Loucy (cell line): Measurements from ENCODE around the gene PLIN1.

Experiments
- H2AFZ ChIP-seq: fragments of 200-600 bp; sonication (generic); 2 replicates; pipeline ENCODE4 v1.6.0; 2016; ENCODE audit warnings: antibody characterized with exemption, mild to moderate bottlenecking, low read length, moderate library complexity
- H3F3A ChIP-seq: fragments of 200-600 bp; 2 replicates; pipeline ENCODE4 v1.6.0; 2016; ENCODE audit warnings: antibody characterized with exemption, low read depth, mild to moderate bottlenecking
- H3K27me3 ChIP-seq: fragments of 200-600 bp; sonication (generic); 2 replicates; pipeline ENCODE4 v1.6.1; 2014; ENCODE audit warnings: low read length, mild to moderate bottlenecking; ENCODE audit not compliant: insufficient read depth, poor library complexity, severe bottlenecking
- H3K36me3 ChIP-seq: fragments of 200-600 bp; sonication (generic); 2 replicates; pipeline ENCODE4 v1.6.1; 2016; ENCODE audit warnings: low read length; ENCODE audit not compliant: insufficient read depth
- H3K4me1 ChIP-seq: fragments of 200-600 bp; sonication (generic); 2 replicates; pipeline ENCODE4 v1.5.1; 2014; ENCODE audit warnings: low read length, mild to moderate bottlenecking; ENCODE audit not compliant: insufficient read depth, poor library complexity, severe bottlenecking
- H3K4me2 ChIP-seq: fragments of 200-600 bp; sonication (generic); 2 replicates; pipeline ENCODE4 v1.6.0; 2014; ENCODE audit warnings: antibody characterized with exemption, low read length, low read depth, mild to moderate bottlenecking; ENCODE audit not compliant: poor library complexity, severe bottlenecking
- H3K4me3 ChIP-seq: fragments of 200-600 bp; sonication (generic); 2 replicates; pipeline ENCODE4 v1.5.1; 2014; ENCODE audit warnings: low read length, mild to moderate bottlenecking, mixed read lengths; ENCODE audit not compliant: poor library complexity, severe bottlenecking
- H3K79me2 ChIP-seq: fragments of 200-600 bp; sonication (generic); 2 replicates; pipeline ENCODE4 v1.6.1; 2014; ENCODE audit warnings: low read length; ENCODE audit not compliant: insufficient read depth
- H3K9ac ChIP-seq: fragments of 200-600 bp; sonication (generic); 2 replicates; pipeline ENCODE4 v1.6.0; 2014; ENCODE audit warnings: mild to moderate bottlenecking, low read depth, low read length, moderate library complexity; ENCODE audit not compliant: poor library complexity, severe bottlenecking
- H3K9me2 ChIP-seq: fragments of 200-600 bp; sonication (generic); replicated peaks from 2 replicates; pipeline ENCODE4 v1.6.1; 2016; ENCODE audit warnings: low read depth, low read length, mixed read lengths
- H3K9me3 ChIP-seq: fragments of 200-600 bp; sonication (generic); 2 replicates; pipeline ENCODE4 v1.6.1; 2014; ENCODE audit warnings: mild to moderate bottlenecking, antibody characterized with exemption, low read length, low read depth; ENCODE audit not compliant: insufficient read depth
- H4K20me1 ChIP-seq: fragments of 200-600 bp; sonication (generic); 2 replicates; pipeline ENCODE4 v1.6.0; 2014; ENCODE audit warnings: antibody characterized with exemption, low read length, mild to moderate bottlenecking; ENCODE audit not compliant: insufficient read depth, poor library complexity, severe bottlenecking
- CTCF ChIP-seq: fragments of 200-600 bp; sonication (generic); conservative IDR thresholded peaks from 2 replicates; pipeline ENCODE4 v1.5.1; 2014; ENCODE audit warnings: mild to moderate bottlenecking, antibody characterized with exemption, low read length
- EZH2phosphoT487 ChIP-seq: fragments of 200-600 bp; IDR thresholded peaks from 2 replicates; pipeline ENCODE4 v1.6.1; 2018; ENCODE audit warnings: antibody characterized with exemption, mild to moderate bottlenecking, moderate library complexity, borderline replicate concordance

The PLIN1 gene

GRCh38 chr15:89641053-89641452, 38.1 kb downstream of the PLIN1 start:
- H3K79me2 ChIP-seq = no peaks in the 10 kb centered on the region
- H3K4me3 ChIP-seq = no peak overlapping the region
- H3K9me2 ChIP-seq = no peaks in the 10 kb centered on the region
- no peak overlapping the region for H3K4me2 ChIP-seq
- no peak overlapping the region for H3K9ac ChIP-seq
- TF ChIP-seq EZH2phosphoT487 (no peak), CTCF (no peak)
- no peaks in the 10 kb centered on the region for H3F3A ChIP-seq
- no peaks in the 10 kb centered on the region for H3K4me1 ChIP-seq
- H2AFZ ChIP-seq = no peak overlapping the region
- H3K9me3 ChIP-seq = no peaks in the 10 kb centered on the region
- no peaks in the 10 kb centered on the region for H4K20me1 ChIP-seq
- no peaks in the 10 kb centered on the region for H3K27me3 ChIP-seq
- H3K36me3 ChIP-seq = no peaks in the 10 kb centered on the region

- Histone ChIP-seq H3K36me3 (no peaks in the 10 kb centered on the region), H3K9me3 (no peaks in the 10 kb centered on the region), H2AFZ (no peak overlapping the region), H3F3A (no peaks in the 10 kb centered on the region), H3K4me1 (no peaks in the 10 kb centered on the region), H3K27me3 (no peaks in the 10 kb centered on the region), H4K20me1 (no peaks in the 10 kb centered on the region), H3K79me2 (no peaks in the 10 kb centered on the region), H3K4me3 (no peak overlapping the region), H3K9me2 (no peaks in the 10 kb centered on the region), H3K4me2 (no peak overlapping the region), H3K9ac (no peak overlapping the region)
- TF ChIP-seq CTCF = no peak
- TF ChIP-seq EZH2phosphoT487 = no peak
These were observed 38.9 kb downstream of the PLIN1 start for GRCh38 chr15:89640245-89640644.

- Histone ChIP-seq H2AFZ (no peak overlapping the region), H3K4me2 (no peak overlapping the region), H3K9me3 (no peaks in the 10 kb centered on the region), H3K9ac (no peak overlapping the region), H3F3A (no peaks in the 10 kb centered on the region), H3K36me3 (peaks cover 44% of the 10 kb centered on the region; the same call in 1 of the 2 replicates), H3K4me1 (no peaks in the 10 kb centered on the region), H3K9me2 (no peaks in the 10 kb centered on the region), H4K20me1 (no peaks in the 10 kb centered on the region), H3K79me2 (no peaks in the 10 kb centered on the region), H3K4me3 (no peak overlapping the region), H3K27me3 (no peaks in the 10 kb centered on the region)
- TF ChIP-seq EZH2phosphoT487 (no peak), CTCF (no peak)
These were observed 45.6 kb downstream of the PLIN1 start for GRCh38 chr15:89633585-89633984.
